ENCODE data around the gene AGT.
"Not testable (repeated sequence)": the region's sequence is repeated elsewhere in the genome, so short reads cannot be mapped to it uniquely, and the experiment has no call there.

Gene AGT

GRCh38 chr1:230743899-230744298 is 30.0 kb upstream of the AGT start:
- no peak for DNase-seq

- DNase-seq, result no peak
These were observed 25.8 kb upstream of the AGT start for GRCh38 chr1:230739564-230740290.

- no peak for DNase-seq
These were observed 23.8 kb upstream of the AGT start for GRCh38 chr1:230737622-230738262.

GRCh38 chr1:230735447-230735846 is 21.5 kb upstream of the AGT start:
- DNase-seq, result no peak

- no peak for DNase-seq
These were observed 17.1 kb upstream of the AGT start for GRCh38 chr1:230730977-230731376.

GRCh38 chr1:230728710-230729392 is 14.9 kb upstream of the AGT start:
- no peak for DNase-seq

- no peak for DNase-seq
These were observed 11.5 kb upstream of the AGT start for GRCh38 chr1:230725256-230726012.

- DNase-seq, result not testable (repeated sequence)
These were observed 8.1 kb upstream of the AGT start for GRCh38 chr1:230721849-230722522.

GRCh38 chr1:230717251-230717650 is 3.3 kb upstream of the AGT start:
- DNase-seq, result no peak

- not testable (repeated sequence) for DNase-seq
These were observed 2.5 kb upstream of the AGT start for GRCh38 chr1:230716453-230716852.

- no peak for DNase-seq
These were observed 1.6 kb upstream of the AGT start for GRCh38 chr1:230715510-230715909.

- no peak for DNase-seq
These were observed 391 bp downstream of the AGT start for GRCh38 chr1:230713547-230713914.

- no peak for DNase-seq
These were observed 784 bp downstream of the AGT start for GRCh38 chr1:230713138-230713537.

- DNase-seq, result no peak
These were observed 1.4 kb downstream of the AGT start for GRCh38 chr1:230712470-230712942.

- no peak for DNase-seq
These were observed 2.7 kb downstream of the AGT start for GRCh38 chr1:230711245-230711644.

- DNase-seq, result no peak
These were observed 3.4 kb downstream of the AGT start for GRCh38 chr1:230710543-230710904.

- no peak for DNase-seq
These were observed 4.0 kb downstream of the AGT start for GRCh38 chr1:230709619-230710542.

GRCh38 chr1:230708631-230709580 is 5.0 kb downstream of the AGT start:
- DNase-seq, result no peak

GRCh38 chr1:230707732-230708630 is 5.9 kb downstream of the AGT start:
- no peak for DNase-seq
